ENCODE measurements around the gene MOB1A.
"Not testable (repeated sequence)": the region's sequence is repeated elsewhere in the genome, so short reads cannot be mapped to it uniquely, and the experiment has no call there.

The MOB1A gene

GRCh38 chr2:74178211-74179062 lies at the start of gene MOB1A:
Gene MOB1A, minus strand, starts transcription at chr2:74178879. Its CDS starts 205 bp downstream, at chr2:74178674.
- DNase-seq: peak; percentile 66

DNA sequence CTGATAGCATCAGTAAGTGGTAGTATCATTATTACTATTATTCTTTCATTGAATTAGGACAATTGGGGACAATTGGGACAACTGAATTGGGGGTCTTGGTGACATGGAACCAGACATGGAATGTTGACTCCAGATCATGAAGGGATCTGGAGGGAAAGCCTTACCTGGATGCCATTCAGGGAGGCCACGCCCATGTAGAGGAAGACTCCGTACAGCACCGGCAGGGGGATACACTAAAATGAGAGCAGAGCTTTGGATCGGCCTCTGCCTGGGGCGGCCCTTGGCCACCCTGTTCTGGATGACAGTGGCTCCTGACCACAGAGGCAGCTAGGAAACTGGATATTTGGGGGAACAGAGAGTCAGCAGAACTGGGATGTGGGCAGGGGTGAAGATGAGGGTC lies 49.0 kb upstream of the MOB1A start:
- no peak for DNase-seq

- no peak for DNase-seq
Observed at GRCh38 chr2:74226648-74227213, 48.1 kb upstream of the MOB1A start.

- DNase-seq: no peak
Observed at GRCh38 chr2:74225698-74226459, 47.2 kb upstream of the MOB1A start.

DNA sequence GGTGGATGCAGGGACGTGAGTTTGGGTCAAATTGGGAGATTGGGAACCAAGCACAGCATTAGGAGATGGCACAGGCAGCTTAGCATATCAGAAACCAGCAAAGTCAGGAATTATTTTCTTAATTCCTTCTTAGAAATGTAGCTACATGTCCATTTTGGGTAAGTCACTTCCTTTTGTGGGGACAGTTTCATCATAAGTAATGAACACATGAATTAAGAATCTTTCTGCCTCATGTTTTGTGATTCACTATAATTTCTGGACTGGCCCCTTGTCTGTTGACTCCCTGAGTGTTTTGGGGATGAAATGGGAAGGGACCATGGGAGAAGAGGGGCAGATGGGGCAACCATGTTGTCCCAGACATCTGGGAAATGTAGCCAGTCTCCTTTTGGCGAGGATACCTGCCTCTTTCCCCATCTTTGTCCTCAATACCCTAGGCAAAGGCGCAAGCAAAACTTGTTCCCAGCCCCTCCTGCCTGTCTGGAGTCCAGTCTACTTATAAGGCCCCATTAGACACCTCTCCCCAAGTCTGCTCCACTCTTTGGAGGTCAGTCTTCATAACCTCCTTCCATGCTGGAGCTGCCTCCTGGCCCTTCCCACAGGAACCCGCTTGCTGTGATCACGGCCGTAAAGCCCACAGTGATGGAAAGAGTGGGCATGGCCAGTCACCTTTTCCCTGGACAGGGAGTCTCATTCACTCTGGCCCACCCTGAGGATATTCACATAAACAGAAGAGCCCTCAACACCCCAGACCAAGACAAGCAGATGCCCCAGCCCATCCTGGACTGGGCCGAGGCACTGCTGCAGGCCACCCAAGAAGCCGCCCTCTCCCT lies 45.5 kb upstream of the MOB1A start:
- no peak for DNase-seq

DNA sequence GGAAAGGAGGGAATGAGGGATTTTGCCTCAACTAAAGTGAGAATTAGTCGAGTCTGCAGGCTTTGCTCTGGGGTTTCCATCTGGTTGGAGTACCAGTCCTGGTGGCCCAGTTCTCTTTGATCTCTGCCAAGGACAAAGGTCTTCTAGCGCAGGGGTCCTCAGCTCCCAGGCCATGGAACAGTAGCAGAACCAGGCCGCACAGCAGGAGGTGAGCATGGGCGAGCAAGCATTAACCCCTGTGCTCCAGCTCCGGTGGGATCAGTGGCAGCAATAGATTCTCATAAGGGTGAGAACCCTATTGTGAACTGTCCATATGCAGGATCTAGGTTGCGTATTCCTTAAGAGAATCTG lies 43.6 kb upstream of the MOB1A start:
- DNase-seq: no peak

GRCh38 chr2:74221604-74222299 lies 43.1 kb upstream of the MOB1A start:
- DNase-seq: no peak

DNA sequence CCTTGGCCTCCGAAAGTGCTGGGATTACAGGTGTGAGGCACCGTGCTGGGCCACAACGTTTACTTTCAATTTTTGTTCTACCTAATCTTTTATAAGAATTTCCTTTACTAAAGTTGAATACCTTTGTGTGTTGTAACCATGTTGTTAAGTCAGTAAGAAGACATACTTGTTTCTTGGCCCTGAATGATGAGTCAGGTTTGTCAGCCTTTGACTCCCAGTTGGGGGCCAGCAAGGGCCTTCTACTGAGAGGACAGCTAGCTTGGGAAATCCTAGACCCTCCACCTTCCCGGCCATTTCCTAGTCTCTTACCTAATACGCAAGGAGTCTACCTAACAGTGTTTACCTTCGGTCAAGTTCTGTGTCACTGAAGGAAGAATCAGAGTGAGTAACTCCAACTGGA lies 42.4 kb upstream of the MOB1A start:
- no peak for DNase-seq

GRCh38 chr2:74219846-74220486 lies 41.3 kb upstream of the MOB1A start:
- no peak for DNase-seq

DNA sequence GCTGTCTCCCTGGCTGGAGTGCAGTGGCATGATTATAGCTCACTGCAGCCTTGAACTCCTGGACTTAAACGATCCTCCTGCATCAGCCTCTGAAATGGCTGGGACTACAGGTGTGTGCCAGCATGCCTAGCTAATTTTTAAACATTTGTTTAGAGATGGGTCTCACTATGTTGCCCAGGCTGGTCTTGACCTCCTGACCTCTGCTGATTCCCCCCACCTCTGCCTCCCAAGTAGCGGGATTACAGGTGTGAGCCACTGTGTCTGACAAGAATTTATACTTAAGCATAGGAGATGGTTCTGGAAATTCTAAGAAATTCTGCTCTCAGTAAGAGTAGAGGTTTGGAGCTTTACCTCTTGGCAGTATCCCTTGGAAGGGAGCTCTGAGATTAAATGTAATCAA lies 38.0 kb upstream of the MOB1A start:
- DNase-seq: no peak

- DNase-seq: not testable (repeated sequence)
Observed at GRCh38 chr2:74215771-74216170, 37.1 kb upstream of the MOB1A start.

DNA sequence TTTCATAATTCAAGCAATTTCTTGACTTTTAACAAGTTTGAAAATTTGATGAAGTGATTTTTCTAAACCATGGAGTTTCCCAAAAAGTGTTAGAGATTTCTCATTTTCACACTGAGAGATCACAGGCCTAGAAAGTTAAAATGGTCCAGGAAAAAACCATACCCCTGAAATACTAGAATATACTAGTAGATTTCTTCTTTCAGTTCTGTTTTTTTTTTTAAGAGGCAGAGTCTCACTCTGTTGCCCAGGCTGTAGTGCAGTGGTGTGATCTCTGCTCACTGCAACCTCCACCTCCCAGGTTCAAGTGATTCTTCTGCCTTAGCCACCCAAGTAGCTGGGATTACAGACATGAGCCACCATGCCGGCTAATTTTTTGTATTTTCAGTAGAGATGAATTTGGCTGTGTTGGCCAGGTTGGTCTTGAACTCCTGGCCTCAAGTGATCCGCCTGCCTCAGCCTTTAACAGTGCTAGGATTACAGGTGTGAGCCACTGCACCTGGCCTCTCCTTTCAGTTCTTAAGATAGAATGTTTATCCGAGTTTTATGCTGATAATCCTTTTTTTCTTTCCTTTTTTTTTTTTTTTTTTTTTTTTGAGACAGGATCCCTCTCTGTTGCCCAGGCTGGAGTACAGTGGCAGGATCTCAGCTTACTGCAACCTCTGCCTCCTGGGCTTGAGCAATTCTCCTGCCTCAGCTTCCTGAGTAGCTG lies 34.2 kb upstream of the MOB1A start:
- DNase-seq: no peak

- no peak for DNase-seq
Observed at GRCh38 chr2:74206180-74206688, 27.6 kb upstream of the MOB1A start.

DNA sequence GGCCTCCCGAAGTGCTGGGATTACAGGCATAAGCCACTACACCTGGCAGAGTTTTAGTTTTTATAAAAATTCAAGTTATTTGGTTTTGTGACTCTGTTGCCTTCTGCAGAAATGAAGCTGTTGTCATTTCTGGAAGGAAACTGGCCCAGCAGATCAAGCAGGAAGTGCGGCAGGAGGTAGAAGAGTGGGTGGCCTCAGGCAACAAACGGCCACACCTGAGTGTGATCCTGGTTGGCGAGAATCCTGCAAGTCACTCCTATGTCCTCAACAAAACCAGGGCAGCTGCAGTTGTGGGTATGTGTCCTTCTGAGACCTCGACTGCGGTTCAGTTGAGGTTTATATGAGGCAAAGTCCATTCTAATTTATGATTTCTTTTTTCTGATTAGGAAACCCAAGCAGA lies 26.9 kb upstream of the MOB1A start:
- DNase-seq: no peak

GRCh38 chr2:74205113-74205512 lies 26.4 kb upstream of the MOB1A start:
- no peak for DNase-seq

GRCh38 chr2:74204436-74204835 lies 25.8 kb upstream of the MOB1A start:
- DNase-seq: no peak

DNA sequence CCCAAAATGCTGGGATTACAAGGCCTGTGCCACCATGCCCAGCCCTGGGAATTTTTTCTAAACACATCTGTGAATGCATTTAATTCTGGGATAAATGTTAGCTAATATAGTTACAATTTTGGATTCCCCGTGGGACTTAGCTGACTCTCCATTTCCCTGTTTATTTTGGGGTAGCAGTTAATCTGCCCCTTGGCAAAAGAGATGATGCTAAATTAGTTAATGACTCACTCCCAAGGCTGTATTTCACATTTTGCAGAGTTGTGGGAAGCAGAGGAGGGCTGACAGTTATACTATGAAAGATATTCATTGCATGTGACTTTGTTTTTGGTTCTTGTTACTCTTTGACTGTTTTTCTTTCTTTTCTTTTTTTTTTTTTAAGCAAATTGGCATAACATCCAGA lies 22.9 kb upstream of the MOB1A start:
- DNase-seq: no peak

- DNase-seq: no peak
Observed at GRCh38 chr2:74201196-74201595, 22.5 kb upstream of the MOB1A start.

DNA sequence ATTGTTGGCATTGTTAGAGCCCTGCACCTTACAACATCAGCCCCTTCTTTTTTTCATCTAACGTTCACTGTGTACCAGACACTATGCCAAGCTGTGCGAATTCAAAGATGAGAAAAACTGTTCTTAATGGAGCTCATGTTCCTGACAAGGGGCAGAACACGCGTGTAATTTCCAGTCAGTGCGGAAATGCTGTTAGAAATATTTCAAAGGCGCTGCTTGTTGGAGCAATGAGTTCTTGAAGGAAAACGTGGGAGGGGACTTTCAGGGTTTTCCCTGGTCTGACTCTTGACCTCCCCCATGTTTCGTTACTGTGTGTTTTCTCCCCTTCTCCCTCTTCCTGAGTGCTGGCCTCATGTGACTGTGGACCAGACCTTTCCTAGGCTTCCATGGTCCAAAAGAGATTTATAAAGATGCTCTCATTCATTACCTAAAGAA lies 21.2 kb upstream of the MOB1A start:
- no peak for DNase-seq

GRCh38 chr2:74199275-74199701 lies 20.6 kb upstream of the MOB1A start:
- DNase-seq: no peak
